NCI-H345 treated with DMSO at 0.1 percent for 48 hours (cell line): ENCODE results near the gene ELAC1.
A peak's percentile ranks its signal among the peaks of the same experiment; 100 is the strongest.
"Not testable (repeated sequence)": the region's sequence is repeated elsewhere in the genome, so short reads cannot be mapped to it uniquely, and the experiment has no call there.

Source experiments
- DNase-seq: peaks from one replicate; lab custom pipeline; 2025; ENCODE audit not compliant: unreplicated experiment; lab: John Stamatoyannopoulos, UW

The ELAC1 gene

DNA sequence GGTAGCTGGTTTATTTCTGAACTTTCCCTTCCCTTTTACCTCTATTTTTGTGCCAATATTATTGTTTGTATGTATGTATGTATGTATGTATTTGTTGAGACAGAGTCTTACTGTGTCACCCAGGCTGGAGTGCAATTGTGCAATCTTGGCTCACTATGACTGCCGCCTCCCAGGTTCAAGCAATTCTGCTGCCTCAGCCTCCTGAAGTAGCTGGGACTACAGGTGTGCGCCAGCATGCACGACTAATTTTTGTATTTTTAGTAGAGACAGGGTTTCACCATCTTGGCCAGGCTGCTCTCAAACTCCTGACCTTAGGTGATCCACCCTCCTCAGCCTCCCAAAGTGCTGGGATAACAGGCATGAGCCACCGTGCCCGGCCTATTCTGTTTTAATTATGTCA, 4.6 kb downstream of the ELAC1 start:
- DNase-seq, result not testable (repeated sequence)

DNA sequence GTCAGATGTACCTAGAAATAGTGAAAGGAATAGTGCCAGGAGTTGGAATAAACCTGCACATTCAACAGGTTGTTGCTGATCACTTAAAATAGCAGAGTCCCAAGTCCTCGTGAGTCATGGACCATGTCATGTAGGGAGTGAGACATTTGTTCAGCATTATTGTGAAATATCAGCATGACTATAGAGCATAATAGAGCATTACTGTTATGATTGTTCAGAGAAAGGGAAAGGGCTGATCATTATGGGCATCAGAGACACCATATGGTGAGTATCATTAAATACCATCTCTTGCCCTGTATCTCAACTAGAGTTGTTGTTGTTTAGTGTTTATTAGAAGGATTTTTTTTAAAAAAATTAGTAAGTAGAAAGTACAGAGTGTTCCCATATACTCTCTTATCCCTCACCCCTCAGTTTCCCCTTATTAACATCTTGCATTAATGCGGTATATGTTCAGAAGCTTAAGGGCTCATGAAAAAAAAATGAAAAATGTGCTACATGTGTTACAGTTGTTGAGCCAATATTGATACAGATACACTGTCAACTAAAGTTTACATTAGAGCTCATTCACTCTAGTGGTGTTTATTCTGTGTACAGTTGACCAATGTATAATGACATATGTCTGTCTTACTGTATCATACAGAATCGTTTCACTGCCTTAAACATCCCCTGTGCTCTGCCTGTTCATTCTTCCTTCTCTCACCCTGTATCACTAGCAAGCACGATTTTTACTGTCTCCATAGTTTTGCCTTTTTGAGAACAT, 5.7 kb downstream of the ELAC1 start:
- no peak for DNase-seq

DNA sequence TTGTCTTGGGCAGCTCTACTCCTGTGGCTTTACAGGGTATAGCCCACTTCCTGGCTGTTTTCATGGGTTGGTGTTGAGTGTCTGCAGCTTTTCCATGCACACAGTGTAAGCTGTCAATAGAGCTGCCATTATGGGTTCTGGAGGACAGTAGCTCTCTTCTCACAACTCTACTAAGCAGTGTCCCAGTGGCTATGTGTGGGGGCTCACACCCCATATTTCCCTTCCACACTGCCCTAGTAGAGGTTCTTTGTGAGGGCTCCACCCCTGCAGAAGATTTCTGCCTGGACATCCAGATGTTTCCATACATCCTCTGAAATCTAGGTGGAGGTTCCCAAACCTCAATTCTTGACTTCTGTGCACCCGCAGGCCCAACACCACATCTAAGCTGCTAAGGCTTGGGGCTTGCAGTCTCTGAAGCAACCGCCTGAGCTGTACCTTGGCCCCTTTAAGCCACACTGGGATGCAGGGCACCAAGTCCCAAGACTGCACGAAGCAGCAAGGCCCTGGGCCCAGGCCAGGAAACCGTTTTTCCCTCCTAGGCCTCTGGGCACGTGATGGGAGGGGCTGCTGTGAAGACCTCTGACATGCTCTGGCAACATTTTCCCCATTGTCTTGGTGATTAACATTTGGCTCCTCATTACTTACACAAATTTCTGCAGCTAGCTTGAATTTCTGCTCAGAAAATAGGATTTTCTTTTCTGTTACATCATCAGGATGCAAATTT, 9.4 kb downstream of the ELAC1 start:
- no peak for DNase-seq

DNA sequence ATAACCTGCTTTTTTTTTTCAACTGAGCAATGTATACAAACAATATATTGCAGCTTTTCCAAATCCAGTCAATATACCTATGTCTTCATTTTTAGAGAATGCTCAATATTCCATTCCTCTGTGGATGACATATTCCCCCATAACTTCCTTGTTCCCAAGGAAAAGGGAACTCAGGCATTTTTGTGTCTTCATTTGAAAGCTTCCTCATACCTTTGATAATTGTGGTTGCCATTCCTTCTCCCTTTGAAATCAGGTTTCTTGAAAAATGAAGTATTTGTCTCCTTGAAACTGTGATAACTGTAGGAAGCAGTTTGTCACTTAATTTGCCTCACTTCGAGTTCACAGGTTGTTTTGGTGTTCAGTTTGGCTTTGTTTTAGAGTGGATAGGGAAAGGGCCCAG, 13.5 kb downstream of the ELAC1 start:
- DNase-seq, result no peak

DNA sequence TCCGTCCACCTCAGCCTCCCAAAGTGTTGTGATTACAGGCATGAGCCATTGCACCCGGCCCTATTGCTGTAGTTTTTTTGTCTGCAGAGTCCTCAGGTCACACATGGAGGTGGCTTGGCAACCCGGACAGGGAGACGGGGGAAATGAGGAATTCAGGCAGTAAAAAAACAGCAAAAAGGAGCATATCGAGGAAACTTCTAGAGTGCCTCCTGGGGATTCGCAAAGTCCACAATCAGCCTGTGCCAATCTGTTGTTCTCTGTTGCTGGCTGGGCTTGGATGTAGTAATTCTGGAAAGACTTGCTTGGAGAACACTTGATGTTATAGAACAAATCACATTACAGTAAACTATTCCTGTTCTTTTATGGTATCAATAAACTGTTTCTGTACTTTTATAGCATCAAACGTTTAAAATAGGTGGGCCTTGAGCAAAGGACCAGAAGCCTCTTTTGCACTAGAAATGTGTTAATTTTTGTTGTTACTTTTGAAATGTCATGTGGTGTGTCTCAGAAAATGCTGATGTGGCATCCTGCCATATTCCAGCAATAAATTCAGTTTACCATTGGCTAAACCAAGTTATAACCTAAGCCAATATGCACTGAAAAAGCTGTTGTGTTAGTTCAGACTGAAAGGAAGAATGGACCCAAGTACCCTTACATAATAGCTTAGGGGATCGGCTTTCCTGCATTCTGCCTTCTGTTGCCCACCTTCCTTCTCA, 14.4 kb downstream of the ELAC1 start:
- no peak for DNase-seq

DNA sequence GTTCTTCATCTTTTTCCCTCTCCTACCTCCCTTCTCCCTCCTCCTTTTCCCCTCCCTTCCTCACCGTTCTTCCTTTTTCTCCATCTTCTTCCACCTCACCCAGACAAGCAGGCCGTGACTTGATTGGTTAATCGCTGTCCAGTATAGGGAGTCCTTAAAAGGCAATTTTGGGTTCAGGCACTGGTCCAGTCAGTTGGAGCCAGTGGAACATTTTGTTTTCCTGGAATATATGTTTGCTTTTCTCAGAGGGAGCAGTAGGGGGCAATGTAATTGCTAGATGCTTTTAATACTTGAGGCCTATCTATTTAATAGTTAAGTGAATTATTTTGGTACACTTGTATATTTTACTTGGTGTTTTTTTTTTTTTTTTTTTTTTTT, 15.0 kb downstream of the ELAC1 start:
- no peak for DNase-seq

DNA sequence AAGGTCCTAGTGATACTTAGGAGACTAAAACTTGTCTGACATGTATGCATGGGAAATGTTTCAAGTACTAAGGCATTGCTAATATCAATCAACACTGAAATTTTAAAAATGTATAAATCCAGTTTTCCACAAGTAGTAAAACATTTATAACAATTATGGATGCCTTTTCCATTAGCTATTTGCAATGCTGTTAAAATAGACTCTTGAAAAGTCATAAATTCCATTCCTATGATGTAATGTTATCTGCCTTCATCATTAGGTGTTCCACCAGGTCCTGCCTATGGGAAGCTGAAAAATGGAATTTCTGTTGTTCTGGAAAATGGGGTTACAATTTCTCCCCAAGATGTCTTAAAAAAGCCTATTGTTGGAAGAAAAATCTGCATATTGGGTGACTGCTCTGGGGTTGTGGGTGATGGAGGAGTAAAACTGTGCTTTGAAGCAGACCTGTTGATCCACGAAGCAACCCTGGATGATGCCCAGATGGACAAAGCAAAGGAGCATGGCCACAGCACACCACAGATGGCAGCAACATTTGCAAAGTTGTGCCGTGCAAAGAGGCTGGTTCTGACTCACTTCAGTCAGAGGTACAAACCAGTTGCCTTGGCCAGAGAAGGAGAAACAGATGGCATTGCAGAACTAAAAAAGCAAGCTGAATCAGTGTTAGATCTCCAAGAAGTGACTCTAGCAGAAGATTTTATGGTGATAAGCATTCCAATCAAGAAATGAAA, 18.7 kb downstream of the ELAC1 start:
- no peak for DNase-seq

DNA sequence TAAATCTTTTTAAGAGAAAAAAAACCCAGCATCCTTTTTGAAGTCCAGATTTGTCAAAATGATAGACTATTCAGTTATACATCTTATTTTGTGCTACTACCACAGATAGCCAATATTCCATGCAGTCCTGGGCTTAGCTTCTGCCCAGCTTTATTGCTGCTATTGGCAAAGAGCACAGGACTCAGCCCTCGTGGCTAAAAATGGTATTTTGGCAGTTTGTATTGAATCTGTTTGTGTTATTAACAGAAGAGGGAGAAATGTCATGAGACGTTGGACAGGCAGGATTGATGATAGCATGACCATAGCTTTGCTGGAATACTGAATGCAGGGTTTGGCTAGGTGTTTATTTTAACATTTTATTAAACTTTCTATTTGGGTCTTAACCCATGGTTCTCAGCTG, 19.4 kb downstream of the ELAC1 start:
- DNase-seq, result no peak

DNA sequence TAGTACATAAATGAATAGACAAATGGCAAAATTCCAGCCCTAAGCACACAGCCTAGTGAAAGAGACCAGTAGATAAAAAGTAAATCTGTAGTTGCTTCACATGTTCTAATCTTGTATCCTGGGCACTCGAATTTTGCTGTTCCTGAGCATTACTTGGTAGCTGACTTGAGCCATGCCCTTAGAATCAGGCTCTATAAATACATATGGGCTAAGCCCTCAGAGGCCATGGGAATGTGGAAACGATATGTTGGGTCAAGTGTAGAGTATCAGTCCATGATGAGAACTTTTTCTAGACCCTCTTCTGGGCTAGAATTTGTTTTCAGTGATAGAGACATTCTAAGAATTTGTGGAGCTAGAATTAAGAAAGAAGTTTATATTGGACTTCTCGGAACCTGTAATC, 21.9 kb downstream of the ELAC1 start:
- no peak for DNase-seq

DNA sequence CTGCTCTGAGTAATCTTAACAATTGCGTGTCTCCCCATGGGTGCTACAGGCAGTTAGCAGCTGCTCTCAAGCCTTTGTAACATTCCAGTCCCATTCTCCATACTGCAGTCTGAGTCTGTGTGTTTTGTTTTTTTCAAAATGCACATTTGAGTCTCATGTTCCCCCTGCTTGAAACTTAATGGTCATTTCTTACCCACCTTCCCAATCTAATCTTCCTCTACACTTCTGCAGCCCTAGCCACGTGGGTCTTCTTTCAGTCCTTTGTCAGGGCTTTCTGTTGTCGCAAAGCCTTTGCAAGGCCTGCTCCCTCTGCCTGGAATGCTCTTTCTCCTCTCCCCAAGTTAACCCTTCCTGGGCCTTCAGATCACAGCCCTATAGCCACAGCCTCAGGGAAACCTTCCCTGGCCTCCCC, 24.5 kb downstream of the ELAC1 start:
- DNase-seq, result no peak

DNA sequence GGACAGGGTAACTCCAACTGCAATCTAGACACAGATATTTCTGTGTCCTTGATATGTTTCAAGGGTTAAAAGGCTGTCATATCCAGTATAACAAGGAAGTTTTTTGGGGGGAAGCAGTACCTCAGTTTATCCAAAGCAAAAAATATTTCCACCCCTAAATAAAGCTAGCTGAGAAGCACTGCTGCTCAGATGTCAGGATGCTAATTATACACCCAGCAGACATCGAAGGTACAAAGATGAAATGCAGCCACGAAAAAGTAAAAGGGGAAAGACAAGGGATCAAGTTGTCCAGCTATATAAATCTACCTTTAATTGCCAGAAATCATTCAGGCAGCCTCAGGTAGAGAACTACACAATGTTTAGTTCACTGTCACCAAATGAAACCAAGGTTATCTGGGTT, 26.2 kb downstream of the ELAC1 start:
- DNase-seq, result no peak

DNA sequence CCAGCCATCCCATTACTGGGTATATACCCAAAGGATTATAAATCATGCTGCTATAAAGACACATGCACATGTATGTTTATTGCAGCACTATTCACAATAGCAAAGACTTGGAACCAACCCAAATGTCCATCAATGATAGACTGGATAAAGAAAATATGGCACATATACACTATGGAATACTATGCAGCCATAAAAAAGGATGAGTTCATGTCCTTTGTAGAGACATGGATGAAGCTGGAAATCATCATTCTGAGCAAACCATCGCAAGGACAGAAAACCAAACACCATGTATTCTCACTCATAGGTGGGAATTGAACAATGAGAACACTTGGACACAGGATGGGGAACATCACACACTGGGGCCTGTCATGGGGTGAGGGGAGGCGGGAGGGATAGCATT, 35.3 kb downstream of the ELAC1 start:
- DNase-seq, result not testable (repeated sequence)

DNA sequence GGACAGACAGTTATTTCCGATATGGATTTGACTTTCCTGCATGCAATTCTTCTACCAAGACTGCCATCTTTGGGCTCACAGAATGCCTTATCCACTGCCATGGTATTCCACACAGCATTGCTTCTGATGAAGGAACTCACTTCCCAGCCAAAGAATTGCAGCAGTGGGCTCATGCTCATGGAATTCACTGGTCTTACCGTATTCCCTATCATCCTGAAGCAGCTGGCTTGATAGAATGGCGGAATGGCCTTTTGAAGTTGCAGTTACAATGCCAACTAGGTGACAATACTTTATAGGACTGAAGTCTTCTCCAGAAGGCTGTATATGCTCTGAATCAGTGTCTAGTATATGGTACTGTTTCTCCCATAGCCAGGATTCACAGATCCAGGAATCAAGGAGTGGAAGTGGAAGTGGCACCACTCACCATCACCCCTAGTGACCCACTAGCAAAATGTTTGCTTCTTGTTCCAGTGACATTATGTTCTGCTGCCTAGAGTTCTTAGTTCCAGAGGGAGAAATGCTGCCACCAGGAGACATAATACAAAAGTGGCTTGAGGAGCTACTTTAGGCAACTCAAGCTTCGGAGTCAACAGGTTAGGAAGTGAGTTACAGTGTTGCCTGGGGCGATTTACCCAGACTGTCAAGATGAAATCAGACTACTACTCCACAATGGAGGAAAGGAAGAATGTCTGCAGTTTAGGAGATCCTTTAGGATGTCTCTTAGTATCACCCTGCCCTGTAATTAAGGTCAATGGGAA, 38.4 kb downstream of the ELAC1 start:
- DNase-seq, result no peak

DNA sequence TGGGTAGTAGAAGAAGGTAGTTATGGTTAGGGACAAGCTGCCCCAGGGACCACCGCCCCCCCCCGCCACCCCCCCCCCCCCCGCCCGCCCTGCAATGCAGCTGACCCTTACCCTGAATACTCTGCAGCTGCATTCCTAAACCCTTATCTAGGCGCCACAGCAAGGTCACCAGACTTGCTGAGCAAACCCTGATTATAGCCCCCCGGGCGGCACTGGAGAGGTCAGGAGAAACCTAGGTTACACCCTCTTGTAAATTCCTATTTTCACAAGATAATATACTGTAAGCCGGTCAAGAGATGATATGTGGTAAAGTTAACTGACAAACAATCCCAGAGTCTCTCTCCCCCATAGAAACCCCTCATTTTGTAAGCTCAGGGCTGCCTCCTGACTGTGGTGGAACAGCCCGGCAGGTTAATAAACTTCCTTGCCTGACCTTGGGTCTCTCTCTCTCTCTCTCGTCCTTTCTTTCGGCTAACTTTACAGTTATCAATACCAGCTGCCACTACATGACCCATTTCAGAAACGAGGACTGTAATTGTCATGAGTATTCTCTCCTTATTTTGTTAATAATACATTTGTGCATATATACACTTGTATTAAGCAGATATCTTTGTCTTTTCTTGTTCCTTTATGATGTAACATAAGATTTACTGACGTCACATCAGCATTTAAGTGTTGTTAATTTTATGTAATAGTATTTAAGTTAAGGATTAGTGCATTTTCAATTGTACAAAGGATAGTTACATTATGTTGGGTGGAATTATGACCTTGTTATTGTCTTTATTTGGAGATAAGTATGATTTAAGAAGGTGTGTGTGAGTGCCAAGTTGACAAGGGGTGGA, 39.3 kb downstream of the ELAC1 start:
- DNase-seq, result no peak

DNA sequence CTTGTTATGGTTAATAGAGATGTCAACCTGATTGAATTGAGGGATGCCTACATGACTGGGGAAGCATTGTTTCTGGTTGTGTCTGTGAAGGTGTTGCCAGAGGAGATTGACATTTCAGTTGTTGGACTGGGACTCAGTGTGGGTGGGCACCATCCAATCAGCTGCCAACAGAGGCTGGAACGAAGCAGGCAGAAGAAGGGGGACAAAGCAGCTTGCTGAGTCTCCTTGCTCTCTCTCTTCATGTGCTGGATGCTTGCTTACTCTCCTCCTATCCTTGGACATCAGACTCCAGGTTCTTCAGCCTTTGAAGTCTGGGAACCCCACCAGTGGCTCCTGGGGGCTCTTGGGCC, 39.9 kb downstream of the ELAC1 start:
- DNase-seq, result no peak

DNA sequence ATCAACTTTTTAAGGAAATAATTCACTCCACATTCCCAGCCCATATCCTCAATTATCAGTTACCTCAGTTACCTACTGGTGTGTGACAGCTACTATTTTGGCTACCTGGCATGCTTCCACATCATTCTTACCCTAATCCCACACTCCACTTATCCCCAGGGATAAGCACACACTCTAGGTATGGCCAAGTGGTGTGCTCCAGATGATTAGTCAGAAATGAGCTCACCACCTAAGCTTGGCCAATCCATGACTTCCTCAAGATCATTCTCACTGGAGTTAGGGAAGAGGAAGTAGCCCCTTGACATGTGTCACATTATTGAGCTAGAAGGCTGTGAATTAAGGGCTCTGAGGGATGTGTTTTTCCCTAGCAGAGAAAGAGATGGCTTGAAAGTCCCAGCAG, 41.2 kb downstream of the ELAC1 start:
- peak; percentile 71 for DNase-seq

DNA sequence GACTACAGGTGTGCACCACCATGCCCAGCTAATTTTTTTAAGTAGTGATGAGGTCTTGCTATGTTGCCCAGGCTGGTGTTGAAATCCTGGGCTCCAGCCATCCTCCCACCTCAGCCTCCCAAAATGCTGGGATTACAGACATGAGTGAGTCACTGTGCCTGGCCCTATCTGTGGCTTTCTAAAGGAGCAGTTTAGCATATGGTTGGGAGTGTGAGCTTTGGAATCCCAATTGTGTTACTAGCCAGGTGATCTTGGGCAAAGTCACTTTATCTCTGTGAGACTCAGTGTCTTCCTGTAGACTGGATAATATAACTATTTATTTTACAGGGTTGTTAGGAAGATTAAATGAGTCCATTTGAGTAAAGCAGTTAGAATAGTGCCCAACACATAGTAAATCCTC, 42.4 kb downstream of the ELAC1 start:
- DNase-seq, result no peak

DNA sequence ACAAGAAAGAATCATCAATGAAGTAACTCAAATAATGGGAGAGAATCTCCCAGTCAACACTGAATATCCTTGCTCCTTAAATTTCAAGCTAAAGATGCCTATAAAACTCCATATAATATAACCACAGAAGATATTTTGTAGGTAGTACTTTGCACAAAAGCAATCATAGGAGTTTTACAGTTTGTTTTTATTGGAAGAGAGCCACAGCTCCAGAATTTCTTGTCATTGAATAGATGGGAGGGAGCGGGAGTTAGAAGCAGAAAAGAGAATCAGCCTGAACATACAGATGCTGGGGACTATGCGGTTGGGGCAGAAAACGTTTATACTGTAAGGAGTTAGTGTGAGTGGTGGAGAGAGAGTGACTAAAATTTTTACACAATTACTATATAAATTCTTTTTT, 43.9 kb downstream of the ELAC1 start:
- no peak for DNase-seq

DNA sequence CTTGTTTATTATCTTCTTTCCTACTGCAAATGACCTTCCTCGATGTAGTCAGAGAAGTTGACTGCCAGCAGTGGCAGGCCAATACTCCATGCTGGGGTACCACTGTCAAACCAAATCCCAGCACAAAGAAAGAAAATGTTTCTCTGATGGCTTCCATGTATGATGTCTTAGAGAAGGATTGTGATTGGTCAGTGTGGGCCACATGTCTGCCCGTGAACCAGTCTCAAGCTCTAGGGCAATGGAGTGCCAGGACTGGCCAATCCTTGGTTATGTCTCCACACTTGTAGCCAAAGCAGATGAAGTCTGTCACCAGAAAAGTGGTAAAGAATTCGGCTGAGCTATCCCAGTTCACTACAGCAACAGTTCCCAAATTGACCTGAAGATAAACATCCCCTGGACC, 44.6 kb downstream of the ELAC1 start:
- no peak for DNase-seq

DNA sequence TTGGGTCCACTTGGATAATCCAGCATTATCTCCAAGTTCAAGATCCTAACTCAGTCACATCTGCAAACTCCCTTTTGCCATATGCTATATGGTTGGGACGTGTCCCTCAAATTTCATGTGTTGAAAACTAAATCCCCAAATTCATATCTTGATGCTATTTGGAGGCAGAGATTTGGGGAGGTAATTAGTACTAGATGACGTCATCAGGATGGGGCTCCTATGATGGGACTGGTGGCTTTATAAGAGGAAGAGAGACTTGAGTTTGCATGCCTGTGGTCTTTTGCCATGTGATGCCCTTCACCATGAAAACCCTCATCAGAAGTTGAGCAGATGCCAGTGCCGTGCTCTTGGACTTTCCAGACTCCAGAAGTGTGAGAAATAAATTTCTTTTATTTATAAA, 45.4 kb downstream of the ELAC1 start:
- no peak for DNase-seq
